ENCODE results near the gene KCNB1. TPM values are rescaled to one million over a fixed set of nuclear protein-coding genes. Genes with fewer than 3 reads are reported as not detected.
"Not testable (repeated sequence)": the region's sequence is repeated elsewhere in the genome, so short reads cannot be mapped to it uniquely, and the experiment has no call there.

KCNB1 gene
- polyA plus RNA-seq, 5 donors = 0.41 to 0.64 (median 0.50) TPM

DNA sequence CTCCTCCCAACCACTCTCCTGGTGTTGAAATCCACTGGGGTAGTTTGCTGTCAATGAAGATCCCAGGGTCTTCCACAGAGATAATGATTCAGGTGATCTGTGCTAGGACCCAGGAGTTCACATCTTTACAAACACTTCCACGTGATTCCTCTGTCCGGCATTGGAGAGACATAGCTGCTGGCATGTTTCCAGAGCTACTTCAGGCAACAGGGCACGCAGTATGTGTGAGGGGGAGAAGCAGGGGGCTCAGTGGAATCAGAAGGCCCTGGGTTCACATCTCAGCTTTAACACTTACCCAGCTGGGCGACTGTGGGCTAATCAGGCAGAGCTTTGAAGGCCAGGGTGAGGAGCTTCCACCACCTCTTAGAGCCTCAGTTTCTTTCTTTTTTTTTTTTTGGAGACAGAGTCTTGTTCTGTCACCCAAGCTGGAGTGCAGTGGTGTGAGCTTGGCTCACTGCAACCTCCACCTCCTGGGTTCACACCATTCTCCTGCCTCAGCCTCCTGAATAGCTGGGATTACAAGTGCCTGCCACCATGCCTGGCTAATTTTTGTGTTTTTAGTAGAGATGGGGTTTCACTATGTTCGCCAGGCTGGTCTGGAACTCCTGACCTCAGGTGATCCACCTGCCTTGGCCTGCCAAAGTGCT is 72.4 kb downstream of the KCNB1 start:
- not testable (repeated sequence) for DNase-seq

DNA sequence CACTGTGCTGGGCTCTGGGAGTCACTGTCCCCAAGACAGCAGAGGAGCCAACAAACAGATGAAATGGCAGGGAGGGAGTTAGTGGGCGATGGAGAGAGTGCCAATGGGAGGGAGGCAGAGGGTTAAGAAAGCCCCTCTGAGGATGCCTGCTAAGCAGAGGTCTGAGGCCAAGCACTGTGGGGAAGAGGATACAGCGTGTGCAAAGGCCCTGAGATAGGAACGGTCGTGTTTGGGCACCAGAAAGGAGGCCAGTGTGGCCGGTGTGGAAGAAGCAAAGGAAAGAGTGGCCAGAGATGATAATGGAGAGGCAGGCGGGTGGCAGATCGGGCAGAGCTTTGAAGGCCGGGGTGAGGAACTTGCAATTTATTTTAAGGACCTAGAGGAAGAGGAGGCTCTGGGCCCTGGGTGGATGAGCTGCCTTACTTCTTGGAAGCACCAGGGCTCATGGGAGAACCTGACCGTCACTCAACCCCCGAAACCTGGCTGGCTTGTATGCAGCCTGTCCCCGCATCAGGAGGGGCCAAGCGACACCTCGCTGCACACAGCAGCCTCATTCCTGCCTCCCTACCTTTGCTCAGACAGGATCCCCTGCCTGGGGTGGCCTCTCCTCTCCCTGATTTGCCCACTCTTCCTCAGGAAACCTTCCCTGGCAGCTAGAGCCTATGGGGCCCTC is 73.0 kb downstream of the KCNB1 start:
- DNase-seq = no peak

DNA sequence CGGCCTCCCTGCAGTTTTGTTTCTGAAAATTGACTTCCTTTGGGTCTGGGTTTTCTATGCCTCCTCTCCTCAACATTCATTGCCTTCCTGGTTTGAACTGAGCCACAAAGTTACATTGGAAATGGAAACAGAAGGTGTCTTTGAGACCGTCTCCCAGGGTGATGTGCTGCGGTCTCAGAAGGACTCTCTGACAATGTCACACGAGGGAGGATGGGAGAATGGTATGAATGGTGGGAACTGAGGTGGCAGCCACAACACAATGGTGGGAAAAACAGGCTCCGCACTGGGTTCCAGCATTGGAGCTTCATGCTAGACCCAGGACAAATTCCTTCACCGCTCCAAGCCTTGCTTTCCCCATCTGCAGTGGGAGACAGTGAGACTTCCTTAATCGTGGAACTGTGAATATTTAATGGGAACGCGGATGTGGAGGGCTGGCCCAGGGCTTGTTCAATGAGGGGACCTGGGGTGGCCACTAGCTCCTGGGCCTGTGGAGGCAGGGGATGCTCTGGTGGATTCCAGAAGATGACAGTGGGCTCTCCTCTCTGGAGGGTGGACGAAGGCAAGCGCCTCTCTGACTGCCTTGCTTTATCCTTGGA is 73.9 kb downstream of the KCNB1 start:
- no peak for DNase-seq

DNA sequence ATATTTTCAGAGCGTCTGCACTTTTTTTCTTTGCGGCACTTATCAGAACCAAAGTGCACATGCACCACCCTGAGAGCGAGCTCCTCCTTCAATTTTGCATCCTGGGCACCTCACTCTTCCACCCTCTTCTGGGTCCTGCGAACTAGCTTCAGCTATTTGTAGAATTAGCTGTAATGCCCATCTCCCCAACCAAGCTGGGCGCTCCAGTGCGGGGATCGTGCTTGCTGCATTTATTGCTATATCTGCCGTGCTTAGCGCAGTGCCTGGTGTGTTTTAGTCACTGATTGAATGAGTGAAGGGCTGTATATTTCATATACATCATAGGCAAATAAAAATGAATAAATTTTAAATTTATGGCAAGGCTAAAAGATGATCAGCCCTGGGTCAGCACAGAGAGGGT is 75.8 kb downstream of the KCNB1 start:
- DNase-seq = no peak

DNA sequence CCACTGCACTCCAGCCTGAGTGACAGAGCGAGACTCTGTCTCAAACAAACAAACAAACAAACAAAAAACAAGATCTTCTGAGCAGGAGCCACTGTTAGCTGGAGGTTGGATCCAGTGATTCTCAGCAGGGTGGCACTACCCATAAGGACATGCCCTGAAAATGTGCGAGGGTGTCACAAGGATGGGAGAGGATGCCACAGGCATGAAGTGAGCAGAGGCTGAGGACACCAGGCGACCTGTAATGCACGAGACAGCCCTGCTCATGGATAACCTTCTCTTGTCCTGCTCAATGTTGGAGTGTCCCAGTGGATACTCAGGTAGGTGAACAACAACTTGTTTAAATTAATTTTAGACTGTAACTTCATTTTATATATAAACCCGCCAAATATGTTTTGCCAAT is 76.8 kb downstream of the KCNB1 start:
- no peak for DNase-seq

DNA sequence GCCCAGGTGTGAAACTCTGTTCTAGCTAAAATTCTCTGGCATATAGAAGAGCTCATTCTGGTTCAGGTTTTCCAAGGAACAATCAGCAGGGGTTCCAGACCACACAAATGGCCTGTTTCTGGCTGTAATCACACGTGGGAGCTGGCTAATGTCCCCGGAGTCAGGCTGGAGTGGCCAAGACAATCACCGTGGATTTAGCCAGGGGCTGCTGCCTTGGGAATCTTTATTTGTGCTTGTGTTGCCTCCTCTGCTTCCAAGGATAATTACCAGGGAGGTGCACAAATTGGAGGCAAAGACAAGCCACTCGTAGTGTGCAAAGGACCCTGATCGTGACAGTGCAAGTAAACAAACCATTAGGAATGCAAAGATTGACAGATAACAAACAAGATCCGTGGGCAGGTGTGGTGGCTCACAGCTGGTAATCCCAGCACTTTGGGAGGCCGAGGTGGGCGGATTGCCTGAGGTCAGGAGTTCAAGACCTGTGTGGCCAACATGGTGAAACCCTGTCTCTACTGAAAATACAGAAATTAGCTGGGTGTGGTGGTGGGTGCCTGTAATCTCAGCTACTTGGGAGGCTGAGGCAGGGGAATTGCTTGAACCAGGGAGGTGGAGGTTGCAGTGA is 77.3 kb downstream of the KCNB1 start:
- DNase-seq = no peak

DNA sequence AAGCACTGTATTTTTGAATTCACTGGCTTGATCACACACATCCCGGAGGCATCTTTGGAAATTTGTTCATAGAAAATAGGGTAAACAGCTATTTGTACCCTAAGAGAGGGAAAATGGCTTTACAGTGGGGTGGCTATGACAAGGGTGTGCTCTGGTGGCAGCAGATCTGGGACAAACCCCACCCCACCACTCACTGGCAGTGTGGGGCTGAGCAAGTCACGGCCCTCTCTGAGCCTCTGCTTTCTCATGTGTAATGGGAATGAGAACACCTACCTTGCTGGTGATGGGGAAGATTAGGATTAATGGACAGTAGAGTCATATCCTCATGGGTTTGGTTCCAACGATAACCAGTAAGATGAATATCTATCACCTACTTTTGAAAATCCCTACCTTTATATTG is 78.0 kb downstream of the KCNB1 start:
- no peak for DNase-seq

DNA sequence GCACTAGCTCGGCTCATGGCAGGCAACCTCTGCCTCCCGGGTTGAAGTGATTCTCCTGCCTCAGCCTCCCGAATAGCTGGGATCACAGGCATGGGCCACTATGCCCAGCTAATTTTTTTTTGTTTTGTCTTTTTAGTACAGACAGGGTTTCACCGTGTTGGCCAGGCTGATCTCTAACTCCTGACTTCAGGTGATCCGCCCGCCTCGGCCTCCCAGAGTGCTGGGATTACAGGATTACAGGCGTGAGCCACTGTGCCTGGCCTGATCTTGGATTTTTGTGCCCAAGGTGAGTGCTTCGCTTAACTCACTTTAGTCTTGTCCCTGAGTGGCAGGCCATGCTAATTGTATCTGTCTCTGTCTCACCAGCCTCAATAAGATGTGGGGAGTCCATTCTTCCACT is 78.6 kb downstream of the KCNB1 start:
- no peak for DNase-seq

DNA sequence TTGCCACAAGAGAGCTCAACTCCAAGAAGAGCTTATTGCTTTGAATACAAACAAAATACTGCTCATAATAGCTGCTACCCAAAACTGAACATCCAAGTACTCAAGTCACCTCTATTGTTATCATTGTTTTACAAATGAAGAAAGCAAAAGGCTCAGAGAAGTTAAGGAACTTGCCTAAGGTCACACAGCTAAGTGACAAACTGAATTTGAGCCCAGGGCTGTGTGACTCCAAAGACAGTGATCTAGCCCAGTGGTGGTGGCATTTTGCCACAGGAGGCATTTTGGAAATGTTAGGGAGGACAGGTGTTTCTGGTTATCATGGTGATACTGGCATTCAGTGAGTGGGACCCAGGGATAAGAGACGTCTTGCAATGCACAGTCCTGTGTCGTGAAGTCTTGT is 79.5 kb downstream of the KCNB1 start:
- DNase-seq = no peak

DNA sequence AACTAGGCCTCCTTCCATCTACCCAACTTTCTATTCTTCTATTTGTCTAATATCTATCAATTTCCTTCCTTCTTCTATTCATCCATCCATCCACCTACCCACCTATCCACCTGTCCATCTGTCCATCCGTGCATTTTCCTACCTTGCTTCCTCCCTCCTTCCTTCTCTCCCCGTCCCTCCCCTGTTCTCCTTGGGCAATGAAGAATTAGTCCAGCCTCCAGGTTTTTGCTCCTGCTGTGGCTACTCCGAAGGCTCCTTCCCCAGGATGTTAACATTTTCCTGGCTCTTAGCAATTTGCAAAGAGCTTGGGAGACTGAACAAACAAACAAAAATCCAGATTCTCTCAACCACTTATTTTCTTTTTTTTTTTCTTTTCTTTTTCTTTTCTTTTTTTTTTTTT is 81.6 kb downstream of the KCNB1 start:
- no peak for DNase-seq

DNA sequence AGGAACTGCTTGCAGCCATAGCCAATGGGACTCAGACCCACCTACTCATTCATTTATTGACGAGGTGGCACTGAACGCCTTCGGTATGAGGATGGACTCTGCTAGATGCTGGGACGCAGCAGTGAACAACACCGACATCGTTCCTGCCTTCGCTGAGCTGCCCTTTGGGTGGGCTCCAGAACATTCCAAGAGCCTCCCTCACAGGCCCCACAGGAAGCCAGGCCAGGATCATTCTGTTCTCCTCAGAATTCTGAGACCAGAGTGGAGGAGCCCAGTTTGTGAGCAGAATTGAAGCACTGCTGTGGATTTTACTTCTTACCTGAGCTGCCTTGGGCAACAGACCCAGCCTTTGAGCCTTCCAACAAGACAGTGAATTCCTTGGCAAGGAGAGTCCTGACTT is 82.1 kb downstream of the KCNB1 start:
- no peak for DNase-seq

DNA sequence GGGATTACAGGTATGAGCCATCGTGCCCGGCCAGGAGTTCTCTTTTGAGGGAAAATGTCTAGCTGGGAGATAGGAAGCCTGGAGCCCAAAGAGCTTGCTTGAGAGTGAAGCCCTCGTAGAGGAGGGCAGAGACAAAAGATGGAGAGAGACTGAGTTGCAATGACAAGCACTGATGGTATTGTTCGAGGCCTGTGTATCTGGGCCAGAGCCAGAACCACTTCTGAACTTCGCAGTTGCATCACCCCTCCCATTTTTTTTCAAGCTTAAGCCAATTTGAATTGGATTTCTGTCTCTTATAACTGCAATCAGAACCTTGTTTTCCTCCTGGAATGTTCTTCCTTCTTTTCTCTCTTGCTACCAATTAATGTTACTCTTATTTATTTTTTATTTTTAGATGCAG is 83.1 kb downstream of the KCNB1 start:
- DNase-seq = no peak

DNA sequence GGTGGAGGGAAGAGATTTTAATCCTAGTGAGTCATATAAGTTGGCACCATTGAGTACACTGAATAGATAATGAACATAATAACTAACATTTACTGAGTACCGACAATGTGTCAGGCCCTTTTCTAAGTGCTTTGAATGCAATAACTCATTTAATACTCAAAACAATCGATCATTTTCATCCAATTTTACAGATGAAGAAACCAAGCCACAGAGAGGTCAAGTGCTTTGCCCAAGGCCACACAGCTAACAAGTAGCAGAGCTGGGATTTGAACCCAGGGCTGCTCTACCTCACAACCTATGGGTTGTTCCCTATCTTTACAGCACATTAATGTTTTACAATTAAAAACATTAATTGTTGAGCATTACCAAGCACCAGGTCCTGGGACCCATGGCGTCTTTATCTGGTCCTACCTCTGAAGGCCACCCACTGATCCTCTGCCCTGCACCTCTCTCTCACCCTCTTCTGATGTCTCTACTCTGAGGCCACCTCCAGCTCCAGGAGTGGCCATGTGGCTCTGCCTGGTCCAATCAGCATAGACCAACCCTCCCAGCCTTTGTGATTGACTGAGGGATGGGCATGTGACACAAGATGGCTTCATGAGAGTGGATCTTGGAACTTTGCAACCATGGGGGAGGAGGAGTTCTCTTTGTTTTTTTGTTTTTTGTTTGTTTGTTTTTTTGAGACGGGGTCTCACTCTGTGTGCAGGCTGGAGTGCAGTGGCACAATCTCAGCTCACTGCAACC is 83.9 kb downstream of the KCNB1 start:
- DNase-seq = no peak

DNA sequence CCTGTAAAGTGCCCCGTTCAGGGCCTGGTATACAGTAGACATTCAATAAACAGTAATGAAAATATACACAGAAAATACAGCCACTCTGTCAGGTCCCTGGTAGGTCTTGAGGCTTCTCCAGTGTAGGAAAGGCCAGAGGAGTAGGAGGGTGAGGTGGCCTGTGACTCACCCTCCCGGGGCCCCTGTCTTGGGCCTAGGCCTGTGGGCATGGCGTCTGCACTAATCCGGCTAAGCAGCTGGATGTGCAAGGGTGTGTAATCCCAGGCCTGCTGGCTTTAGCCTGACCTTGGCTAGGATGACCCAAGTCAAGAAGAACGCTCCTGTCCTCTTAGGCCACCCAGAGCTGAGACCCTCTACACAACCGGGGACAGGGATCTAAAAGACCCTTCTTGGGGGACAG is 84.9 kb downstream of the KCNB1 start:
- DNase-seq = no peak

DNA sequence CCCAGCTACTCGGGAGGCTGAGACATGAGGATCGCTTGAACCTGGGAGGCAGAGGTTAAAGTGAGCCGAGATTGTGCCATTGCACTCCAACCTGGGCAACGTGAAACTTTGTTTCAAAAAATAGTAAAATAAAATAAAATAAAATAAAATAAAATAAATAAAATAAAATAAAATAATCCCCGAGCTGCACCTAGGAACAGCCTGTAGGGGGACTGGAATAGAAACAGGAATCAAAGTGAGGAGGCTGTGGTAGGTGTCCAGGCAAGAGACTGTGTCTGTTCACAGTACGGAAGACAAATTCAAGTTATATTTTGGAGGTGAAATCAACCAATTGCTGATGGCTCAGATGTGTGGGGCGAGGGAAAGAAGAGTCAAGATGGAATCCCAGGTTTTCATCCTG is 86.2 kb downstream of the KCNB1 start:
- no peak for DNase-seq

DNA sequence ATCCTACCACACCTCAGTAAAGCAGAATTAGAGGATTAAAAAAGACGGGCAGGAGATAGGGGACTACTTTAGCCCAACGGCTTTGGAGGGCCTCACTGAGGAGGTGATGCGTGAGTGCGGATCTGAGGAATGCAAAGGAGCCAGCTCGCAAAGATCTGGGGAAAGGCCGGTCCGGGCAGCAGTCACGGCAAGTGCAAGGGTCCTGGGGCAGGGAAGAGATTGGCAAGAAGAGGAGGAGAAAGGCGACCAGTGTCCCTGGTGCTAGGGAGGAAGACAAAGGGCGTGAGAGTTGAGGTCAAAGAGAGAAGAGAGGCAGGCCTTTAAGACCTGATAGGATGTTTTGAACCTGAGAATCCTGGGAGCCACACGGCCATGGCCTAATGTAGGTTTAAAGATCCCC is 86.8 kb downstream of the KCNB1 start:
- no peak for DNase-seq

DNA sequence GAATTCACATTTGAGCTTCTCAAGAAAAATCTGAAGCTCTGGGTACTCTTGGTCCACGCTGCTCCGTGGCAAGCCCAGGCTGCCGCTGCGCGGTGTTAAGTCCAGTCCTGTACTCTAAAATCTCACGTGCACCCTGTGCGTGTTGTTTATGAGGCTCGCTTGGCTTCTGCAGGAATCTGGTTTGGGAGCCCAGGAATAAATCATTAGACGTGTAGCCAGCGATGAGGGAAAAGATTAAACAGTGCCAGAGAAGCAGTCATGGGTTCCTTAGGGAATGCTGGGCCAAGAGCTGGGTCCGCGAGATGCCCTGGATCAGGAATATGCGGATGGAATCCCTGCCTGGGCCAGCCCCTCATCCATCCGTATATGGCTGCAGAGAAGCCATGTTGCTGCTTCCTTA is 87.3 kb downstream of the KCNB1 start:
- no peak for DNase-seq

DNA sequence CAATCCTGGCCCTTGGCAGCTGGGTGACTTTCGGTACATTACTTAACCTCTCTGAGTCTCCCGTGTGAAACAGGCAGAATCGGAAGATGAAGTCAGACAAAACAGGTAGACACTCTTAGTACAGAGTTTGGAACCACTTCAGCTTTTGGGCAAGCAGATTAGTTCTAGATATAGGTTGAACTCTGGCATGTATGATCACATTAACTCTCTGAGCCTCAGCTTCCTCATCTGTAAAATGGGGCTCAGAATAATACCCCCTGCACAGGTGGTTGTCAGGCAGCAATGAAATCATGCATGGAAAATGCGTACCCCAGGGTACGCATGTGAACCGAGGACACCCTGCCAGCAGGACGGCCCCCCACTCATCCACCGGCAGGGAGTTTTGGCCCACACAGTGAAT is 87.7 kb downstream of the KCNB1 start:
- no peak for DNase-seq

DNA sequence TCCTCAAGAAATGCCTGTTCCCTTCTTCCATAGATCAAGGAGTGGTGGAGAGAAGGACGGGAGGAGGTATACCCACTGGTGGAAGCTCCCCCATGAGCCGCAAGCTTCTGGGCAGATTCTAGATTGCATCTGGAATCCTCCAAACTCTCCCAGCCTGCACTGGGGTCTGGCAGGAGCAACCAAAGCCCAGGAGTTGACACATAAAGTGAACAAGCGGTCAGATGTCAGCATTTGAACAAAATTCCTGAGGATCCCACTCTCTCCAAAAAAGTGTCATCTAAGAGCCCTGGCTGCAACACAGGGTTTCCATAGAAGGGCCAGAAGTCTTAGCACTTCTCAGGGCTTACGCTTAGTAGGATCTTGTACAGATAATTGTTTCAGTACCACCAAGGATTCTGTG is 88.2 kb downstream of the KCNB1 start:
- DNase-seq = no peak

DNA sequence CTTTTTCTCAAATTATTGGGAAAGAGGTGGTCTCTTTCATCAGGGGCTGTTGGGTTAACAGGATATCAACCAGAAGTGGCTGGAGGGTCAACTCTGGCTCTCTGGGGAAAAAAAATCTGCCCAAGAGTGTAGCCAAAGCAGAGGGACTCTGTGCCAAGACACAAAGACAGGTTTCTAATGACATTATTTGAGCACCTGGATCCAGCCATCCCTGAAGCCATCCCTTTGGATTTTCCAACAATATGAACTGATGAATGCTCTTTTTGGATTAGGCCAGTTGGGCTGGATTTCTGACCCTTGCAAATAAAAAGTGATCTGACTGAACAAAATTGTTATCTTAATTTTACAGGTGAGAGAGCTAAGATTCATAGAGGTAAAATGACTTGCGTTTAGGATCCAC is 88.7 kb downstream of the KCNB1 start:
- DNase-seq = no peak

DNA sequence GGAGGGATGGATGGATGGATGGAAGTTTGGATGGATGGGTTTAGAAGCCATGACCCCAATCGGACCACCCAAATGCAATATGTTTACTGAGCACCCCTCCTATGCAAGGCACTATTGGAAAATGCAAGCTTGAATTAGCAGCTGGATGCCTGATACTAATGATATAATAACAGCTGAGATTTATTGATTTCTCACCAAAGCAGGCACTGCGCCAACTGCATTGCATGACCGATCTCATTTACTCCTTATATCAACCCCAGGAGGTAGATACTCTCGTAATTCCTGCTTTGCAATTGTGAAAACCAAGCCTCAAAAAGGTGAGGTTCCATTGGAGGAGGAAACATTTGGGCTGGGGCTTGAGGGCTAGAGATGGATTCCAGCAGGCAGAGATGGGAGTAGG is 89.7 kb downstream of the KCNB1 start:
- DNase-seq = no peak

All from right lung (tissue), 5 donors.